H1 (cell line): Measurements from ENCODE around the gene POLA1.

ENCODE experiments used
- BACH1 ChIP-seq: IDR thresholded peaks from 2 replicates; pipeline ENCODE4 v1.6.1; 2012; ENCODE audit warnings: low read length, improper control_type of control experiment
- EP300 ChIP-seq, 2 experiments: IDR thresholded peaks; 1 replicate in 1 of 2; 2 replicates in 1 of 2; pipeline ENCODE4 v1.6.1; 2011 to 2012; ENCODE audit warnings: low read depth in 2 of 2, low read length in 2 of 2, mild to moderate bottlenecking in 2 of 2, borderline replicate concordance in 1 of 2, inconsistent platforms in 1 of 2, moderate library complexity in 1 of 2
- FOSL1 ChIP-seq: IDR thresholded peaks from 2 replicates; pipeline ENCODE4 v1.6.1; 2011; ENCODE audit warnings: mild to moderate bottlenecking, low read depth, low read length, moderate library complexity; ENCODE audit not compliant: insufficient read depth
- HDAC2 ChIP-seq, 2 experiments: fragments of 300-600 bp in 1 of 2; sonication (generic) in 1 of 2; IDR thresholded peaks; 2 replicates each; pipeline ENCODE4 v1.6.1; 2011 to 2012; ENCODE audit warnings: low read depth in 2 of 2, low read length in 2 of 2, mild to moderate bottlenecking in 2 of 2, moderate library complexity in 2 of 2, borderline replicate concordance in 1 of 2, inconsistent platforms in 1 of 2
- ZNF274 ChIP-seq: IDR thresholded peaks from 2 replicates; pipeline ENCODE4 v1.7.0; 2012; ENCODE audit warnings: low read length, borderline replicate concordance; ENCODE audit errors: extremely low read depth

DNA sequence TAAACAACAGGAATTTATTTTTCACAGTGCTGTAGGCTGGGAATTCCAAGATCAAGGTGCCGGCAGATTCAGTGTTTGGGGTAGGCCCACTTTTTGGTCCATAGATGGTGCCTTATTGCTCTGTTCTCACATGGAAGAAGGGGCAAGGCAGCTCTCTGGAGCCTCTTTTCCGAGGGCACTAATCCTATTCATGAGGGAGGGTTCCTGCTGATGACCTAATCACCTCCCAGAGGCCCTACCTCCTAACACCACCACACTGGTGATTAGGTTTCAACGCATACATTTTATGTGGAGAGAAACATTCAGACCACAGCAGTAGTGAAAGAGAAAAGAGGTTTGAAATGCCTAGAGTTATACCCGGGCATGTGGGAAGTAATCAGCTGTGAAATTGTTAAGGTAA lies 1.4 kb upstream of the POLA1 start:
- TF ChIP-seq EP300 (IDR thresholded peaks at IDR 0.05; ENCODE audit: borderline replicate concordance in 1 of 2, low read depth in 2 of 2, low read length in 2 of 2): no peak
- TF ChIP-seq HDAC2 (IDR thresholded peaks at IDR 0.05; ENCODE audit: borderline replicate concordance in 1 of 2, low read depth in 2 of 2, low read length in 2 of 2): no peak
- TF ChIP-seq FOSL1: no peak
- no peak for TF ChIP-seq BACH1
- no peak for TF ChIP-seq ZNF274
